Nephron progenitor cell (in vitro differentiated cells): ENCODE results near the gene RECK.

Source experiments
- DNase-seq: peaks from one replicate; pipeline ENCODE4 v3.0.0; 2021
- H3K27ac Mint-ChIP-seq: 2 replicates; pipeline ENCODE4 v1.8.0; 2021; ENCODE audit warnings: mild to moderate bottlenecking, moderate library complexity, mixed read lengths
- H3K27me3 Mint-ChIP-seq: 2 replicates; pipeline ENCODE4 v1.8.0; 2021; ENCODE audit warnings: mild to moderate bottlenecking, low read depth, mixed read lengths; ENCODE audit not compliant: poor library complexity
- H3K36me3 Mint-ChIP-seq: 2 replicates; pipeline ENCODE4 v1.8.0; 2021; ENCODE audit warnings: low read depth, mixed read lengths
- H3K4me1 Mint-ChIP-seq: 2 replicates; pipeline ENCODE4 v1.8.0; 2021; ENCODE audit warnings: mixed read lengths
- H3K4me3 Mint-ChIP-seq: 2 replicates; pipeline ENCODE4 v1.8.0; 2021; ENCODE audit warnings: mild to moderate bottlenecking, moderate library complexity, mixed read lengths
- H3K9me3 Mint-ChIP-seq: 2 replicates; pipeline ENCODE4 v1.8.0; 2021; ENCODE audit warnings: mild to moderate bottlenecking, moderate library complexity, mixed read lengths
- CTCF ChIP-seq: fragments of 200-600 bp; sonication (generic); IDR thresholded peaks from 2 replicates; pipeline ENCODE4 v1.5.0; 2021; ENCODE audit warnings: antibody characterized with exemption

The RECK gene

GRCh38 chr9:36063804-36064447, 27.2 kb downstream of the RECK start:
- Mint-ChIP-seq H3K9me3 (no peaks in the 10 kb centered on the region), H3K27me3 (no peaks in the 10 kb centered on the region), H3K27ac (no peak overlapping the region), H3K36me3 (peaks cover 52% of the 10 kb centered on the region), H3K4me3 (no peak overlapping the region), H3K4me1 (no peaks in the 10 kb centered on the region)
- no peak for TF ChIP-seq CTCF
- DNase-seq = no peak

- Mint-ChIP-seq H3K27me3 (no peaks in the 10 kb centered on the region), H3K36me3 (peaks cover 57% of the 10 kb centered on the region), H3K4me3 (no peak overlapping the region), H3K4me1 (no peaks in the 10 kb centered on the region), H3K9me3 (no peaks in the 10 kb centered on the region), H3K27ac (no peak overlapping the region)
- no peak for DNase-seq
- no peak for TF ChIP-seq CTCF
Measured at GRCh38 chr9:36064448-36065037, 27.8 kb downstream of the RECK start.

- Mint-ChIP-seq H3K27me3 (no peaks in the 10 kb centered on the region), H3K9me3 (no peaks in the 10 kb centered on the region), H3K36me3 (peaks cover 39% of the 10 kb centered on the region), H3K4me3 (no peak overlapping the region), H3K4me1 (no peaks in the 10 kb centered on the region), H3K27ac (no peak overlapping the region)
- no peak for DNase-seq
- TF ChIP-seq CTCF = no peak
Measured at GRCh38 chr9:36074055-36074454, 37.3 kb downstream of the RECK start.

GRCh38 chr9:36074870-36075532, 38.3 kb downstream of the RECK start:
- H3K27me3 Mint-ChIP-seq = no peaks in the 10 kb centered on the region
- H3K9me3 Mint-ChIP-seq = no peaks in the 10 kb centered on the region
- no peaks in the 10 kb centered on the region for H3K4me1 Mint-ChIP-seq
- DNase-seq = no peak
- no peak overlapping the region for H3K4me3 Mint-ChIP-seq
- peaks cover 30% of the 10 kb centered on the region for H3K36me3 Mint-ChIP-seq
- no peak for TF ChIP-seq CTCF
- no peak overlapping the region for H3K27ac Mint-ChIP-seq

- no peak overlapping the region for H3K27ac Mint-ChIP-seq
- H3K9me3 Mint-ChIP-seq = no peaks in the 10 kb centered on the region
- no peak for TF ChIP-seq CTCF
- no peak for DNase-seq
- no peak overlapping the region for H3K4me3 Mint-ChIP-seq
- H3K27me3 Mint-ChIP-seq = no peaks in the 10 kb centered on the region
- peaks cover 28% of the 10 kb centered on the region for H3K36me3 Mint-ChIP-seq
- H3K4me1 Mint-ChIP-seq = peaks cover 10% of the 10 kb centered on the region
Measured at GRCh38 chr9:36078051-36078450, 41.3 kb downstream of the RECK start.
